ENCODE measurements around the gene SLC16A7. TPM values are rescaled to one million over a fixed set of nuclear protein-coding genes. Genes with fewer than 3 reads are reported as not detected.

The SLC16A7 gene
- total RNA-seq, 1 donor from 2014 or later = 25.0 TPM

DNA sequence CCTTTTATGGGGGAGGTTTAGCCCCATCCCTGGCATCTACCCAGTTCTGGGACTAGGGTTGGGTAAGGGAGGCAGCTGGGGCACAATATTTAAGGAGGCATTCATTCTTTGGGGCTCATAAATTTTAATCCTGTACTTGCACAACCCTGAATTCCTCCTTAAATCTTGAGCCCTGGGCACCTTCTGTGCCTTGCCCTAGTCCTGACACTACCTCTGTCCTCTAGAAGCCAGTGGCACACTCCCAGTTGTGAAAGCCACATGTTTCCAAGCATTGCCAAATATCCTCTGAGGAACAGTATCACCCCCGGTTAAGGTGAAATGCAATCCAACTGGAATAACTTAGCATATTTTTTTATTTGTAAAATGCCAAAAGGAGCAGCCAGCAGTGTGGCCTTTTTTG is 36.6 kb downstream of the SLC16A7 start:
- TF ChIP-seq, protein P1, sequence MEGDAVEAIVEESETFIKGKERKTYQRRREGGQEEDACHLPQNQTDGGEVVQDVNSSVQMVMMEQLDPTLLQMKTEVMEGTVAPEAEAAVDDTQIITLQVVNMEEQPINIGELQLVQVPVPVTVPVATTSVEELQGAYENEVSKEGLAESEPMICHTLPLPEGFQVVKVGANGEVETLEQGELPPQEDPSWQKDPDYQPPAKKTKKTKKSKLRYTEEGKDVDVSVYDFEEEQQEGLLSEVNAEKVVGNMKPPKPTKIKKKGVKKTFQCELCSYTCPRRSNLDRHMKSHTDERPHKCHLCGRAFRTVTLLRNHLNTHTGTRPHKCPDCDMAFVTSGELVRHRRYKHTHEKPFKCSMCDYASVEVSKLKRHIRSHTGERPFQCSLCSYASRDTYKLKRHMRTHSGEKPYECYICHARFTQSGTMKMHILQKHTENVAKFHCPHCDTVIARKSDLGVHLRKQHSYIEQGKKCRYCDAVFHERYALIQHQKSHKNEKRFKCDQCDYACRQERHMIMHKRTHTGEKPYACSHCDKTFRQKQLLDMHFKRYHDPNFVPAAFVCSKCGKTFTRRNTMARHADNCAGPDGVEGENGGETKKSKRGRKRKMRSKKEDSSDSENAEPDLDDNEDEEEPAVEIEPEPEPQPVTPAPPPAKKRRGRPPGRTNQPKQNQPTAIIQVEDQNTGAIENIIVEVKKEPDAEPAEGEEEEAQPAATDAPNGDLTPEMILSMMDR (IDR thresholded peaks at IDR 0.05) = no peak
- Mint-ChIP-seq H3K4me3 (ENCODE audit: unreplicated experiment) (no peak overlapping the region), H3K4me1 (ENCODE audit: low read depth) (no peaks in the 10 kb centered on the region), H3K27me3 (ENCODE audit: low read depth) (no peaks in the 10 kb centered on the region), H3K27ac (ENCODE audit: unreplicated experiment) (no peak overlapping the region), H3K36me3 (ENCODE audit: low read depth) (no peaks in the 10 kb centered on the region), H3K9me3 (ENCODE audit: low read depth) (no peaks in the 10 kb centered on the region)
- DNase-seq (ENCODE audit: low spot score) = no peak

DNA sequence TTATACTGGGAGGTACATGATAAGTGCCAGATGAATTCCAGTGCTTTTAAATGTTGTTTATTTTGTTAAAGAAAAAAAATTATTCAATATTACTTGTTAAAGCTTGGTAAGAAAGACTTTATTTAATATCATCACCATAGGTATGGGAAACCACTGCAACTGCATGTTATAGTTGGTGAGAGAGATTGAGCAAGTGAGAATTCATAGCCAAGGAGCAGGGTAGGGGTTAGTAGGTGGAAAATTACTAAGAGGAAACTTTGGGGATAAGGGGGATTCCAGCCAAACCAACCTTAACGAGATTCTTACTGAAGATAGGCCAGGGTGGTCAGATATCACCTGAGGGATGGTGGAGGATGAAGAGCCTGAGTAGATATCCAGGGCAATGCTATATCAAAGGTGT is 38.4 kb downstream of the SLC16A7 start:
- Mint-ChIP-seq H3K27me3 (ENCODE audit: low read depth) (no peaks in the 10 kb centered on the region), H3K4me3 (ENCODE audit: unreplicated experiment) (no peak overlapping the region), H3K27ac (ENCODE audit: unreplicated experiment) (no peak overlapping the region), H3K4me1 (ENCODE audit: low read depth) (no peaks in the 10 kb centered on the region), H3K9me3 (ENCODE audit: low read depth) (no peaks in the 10 kb centered on the region), H3K36me3 (ENCODE audit: low read depth) (no peaks in the 10 kb centered on the region)
- TF ChIP-seq, protein P1 (IDR thresholded peaks at IDR 0.05) = no peak
- DNase-seq (ENCODE audit: low spot score) = no peak

DNA sequence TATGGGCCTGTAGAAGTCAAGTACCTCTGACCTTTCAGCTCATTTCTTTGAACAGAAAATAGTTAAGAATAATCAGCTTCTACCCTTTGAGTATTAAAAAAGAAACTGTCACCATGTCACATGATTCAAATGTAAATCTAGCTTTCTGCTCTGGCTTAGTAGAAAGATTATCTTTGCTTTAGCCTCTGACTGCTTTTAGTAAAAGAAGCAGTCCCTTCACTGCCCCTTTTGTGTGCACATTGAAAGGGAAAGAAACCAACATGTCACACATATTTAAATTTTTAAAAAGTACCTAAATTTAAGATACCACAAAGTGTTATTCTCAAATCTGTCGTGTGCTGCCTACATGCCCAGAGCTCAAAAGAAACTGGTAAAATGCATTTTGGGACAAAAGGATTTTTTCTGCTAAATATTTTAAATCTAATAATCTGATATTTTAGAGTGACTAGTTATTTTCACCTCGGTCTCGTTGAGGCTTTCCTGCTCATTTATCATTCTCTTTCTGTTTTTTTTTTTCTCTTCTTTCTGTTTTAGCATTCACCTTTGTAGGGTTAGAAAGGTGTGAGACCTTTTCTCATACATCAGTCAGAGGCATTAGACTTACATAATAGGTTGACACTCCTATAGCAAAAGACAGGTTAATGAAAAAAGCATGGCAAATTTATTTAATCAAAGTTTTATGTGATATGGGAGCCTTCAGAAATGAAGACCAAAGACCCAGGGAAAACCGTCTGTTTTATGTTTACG is 41.3 kb downstream of the SLC16A7 start:
- Mint-ChIP-seq H3K9me3 (ENCODE audit: low read depth) (no peaks in the 10 kb centered on the region), H3K4me3 (ENCODE audit: unreplicated experiment) (no peak overlapping the region), H3K36me3 (ENCODE audit: low read depth) (no peaks in the 10 kb centered on the region), H3K27ac (ENCODE audit: unreplicated experiment) (no peak overlapping the region), H3K4me1 (ENCODE audit: low read depth) (peaks cover 4% of the 10 kb centered on the region), H3K27me3 (ENCODE audit: low read depth) (no peaks in the 10 kb centered on the region)
- TF ChIP-seq, protein P1 (IDR thresholded peaks at IDR 0.05) = no peak
- no peak for DNase-seq (ENCODE audit: low spot score)

DNA sequence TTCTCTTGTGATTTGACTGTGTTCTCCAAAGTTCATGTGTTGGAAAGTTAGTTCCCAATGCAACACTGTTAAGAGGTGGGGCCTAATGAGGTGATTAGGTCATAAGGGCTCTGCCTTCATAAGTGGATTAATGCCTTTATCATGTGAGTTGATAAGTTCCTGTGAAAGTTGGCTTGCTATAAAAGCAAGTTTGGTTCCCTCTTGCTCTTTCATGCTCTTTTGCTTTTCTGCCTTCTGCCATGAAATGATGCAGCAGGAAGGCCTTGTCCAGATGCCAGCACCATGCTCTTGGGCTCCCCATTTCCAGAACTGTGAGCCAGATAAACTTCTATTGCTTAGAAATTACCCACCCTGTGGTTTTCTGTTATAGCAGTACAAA is 41.9 kb downstream of the SLC16A7 start:
- Mint-ChIP-seq H3K9me3 (ENCODE audit: low read depth) (no peaks in the 10 kb centered on the region), H3K36me3 (ENCODE audit: low read depth) (no peaks in the 10 kb centered on the region), H3K4me3 (ENCODE audit: unreplicated experiment) (no peak overlapping the region), H3K4me1 (ENCODE audit: low read depth) (peaks cover 4% of the 10 kb centered on the region), H3K27me3 (ENCODE audit: low read depth) (no peaks in the 10 kb centered on the region), H3K27ac (ENCODE audit: unreplicated experiment) (no peak overlapping the region)
- TF ChIP-seq, protein P1 (IDR thresholded peaks at IDR 0.05) = no peak
- no peak for DNase-seq (ENCODE audit: low spot score)

DNA sequence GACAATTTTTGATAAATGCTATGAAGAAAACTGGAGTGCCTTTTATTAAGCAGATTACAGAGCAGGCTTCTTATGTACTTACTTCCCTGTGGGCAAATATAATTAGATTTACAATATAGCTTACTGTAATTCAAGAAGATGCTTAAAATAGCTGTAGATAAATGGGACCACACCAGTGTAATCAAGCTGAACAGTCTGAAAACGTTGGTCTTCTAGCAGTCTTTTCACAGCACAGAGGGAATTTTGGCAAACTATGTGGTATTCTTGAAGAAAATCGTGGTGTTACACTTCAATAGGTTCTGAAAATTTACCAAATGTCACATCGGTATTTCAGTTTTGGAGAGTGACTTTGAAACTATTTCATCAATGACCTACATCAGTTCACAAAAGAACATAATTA is 47.7 kb downstream of the SLC16A7 start:
- TF ChIP-seq, protein P1 (IDR thresholded peaks at IDR 0.05) = no peak
- Mint-ChIP-seq H3K27ac (ENCODE audit: unreplicated experiment) (no peak overlapping the region), H3K4me3 (ENCODE audit: unreplicated experiment) (no peak overlapping the region), H3K9me3 (ENCODE audit: low read depth) (no peaks in the 10 kb centered on the region), H3K27me3 (ENCODE audit: low read depth) (no peaks in the 10 kb centered on the region), H3K36me3 (ENCODE audit: low read depth) (peaks cover 8% of the 10 kb centered on the region), H3K4me1 (ENCODE audit: low read depth) (peaks cover 4% of the 10 kb centered on the region)
- no peak for DNase-seq (ENCODE audit: low spot score)

All from chondrocyte (in vitro differentiated cells).